Adrenal gland (tissue), 5 donors: ENCODE measurements around the gene RTL1.

Experiments used
- CTCF ChIP-seq, 6 experiments: fragments of 450-650 bp in 4 of 6; fragments of 200-600 bp in 2 of 6; sonication (generic) in 1 of 6; IDR thresholded peaks; 1 replicate in 5 of 6; 2 replicates in 1 of 6; pipeline versions ENCODE4 v1.5.1 to v1.8.0; 2016 to 2021; ENCODE audit warnings: antibody characterized with exemption in 6 of 6, mild to moderate bottlenecking in 2 of 6, moderate library complexity in 1 of 6
- POLR2A ChIP-seq, 2 donors: fragments of 450-650 bp; IDR thresholded peaks; one replicate each; pipeline ENCODE4 v1.6.1; 2017; ENCODE audit warnings: antibody characterized with exemption in 2 of 2, mild to moderate bottlenecking in 2 of 2, moderate library complexity in 1 of 2
- donor health status: DM: no; HTN: no; CAD: no.

- no peak for TF ChIP-seq CTCF (IDR thresholded peaks at IDR 0.05)
- no peak for TF ChIP-seq POLR2A (IDR thresholded peaks at IDR 0.05)
Observed at GRCh38 chr14:100873096-100873482, 30.4 kb downstream of the RTL1 start.
